ENCODE results near the gene LENG9. TPM values are rescaled to one million over a fixed set of nuclear protein-coding genes. Genes with fewer than 3 reads are reported as not detected.
"Not testable (repeated sequence)": the region's sequence is repeated elsewhere in the genome, so short reads cannot be mapped to it uniquely, and the experiment has no call there.

The LENG9 gene
- total and polyA plus RNA-seq, 2 experiments from 2014 or later = 7.6 TPM; not detected in 1

- no peaks in the 10 kb centered on the region for H3K36me3 ChIP-seq
- no peak within 1 kb of the TSS for H3K27ac ChIP-seq
- no peaks in the 10 kb centered on the region for H3K9me3 ChIP-seq (ENCODE audit: low read depth)
- no peak for TF ChIP-seq CTCF (IDR thresholded peaks at IDR 0.05; ENCODE audit: low read depth, low read length)
- H3K4me1 ChIP-seq (ENCODE audit: low read depth) = no peaks in the 10 kb centered on the region
- H3K4me3 ChIP-seq = no peak within 1 kb of the TSS
- DNase-seq (ENCODE audit: low read depth in 1 of 2, low spot score in 1 of 2) = no peak
- H3K27me3 ChIP-seq = no peaks in the 10 kb centered on the region
Measured at GRCh38 chr19:54502518-54503048, 39.0 kb upstream of the LENG9 start, which contains the start of gene LAIR2. TSS of gene LAIR2 (plus strand) at chr19:54502831. CDS start at chr19:54502919, 88 bp downstream.

GRCh38 chr19:54498451-54498772 is 34.8 kb upstream of the LENG9 start:
- not testable (repeated sequence) for H3K36me3 ChIP-seq; H3K4me1 ChIP-seq (ENCODE audit: low read depth); H3K27ac ChIP-seq; H3K9me3 ChIP-seq (ENCODE audit: low read depth); H3K27me3 ChIP-seq; DNase-seq (ENCODE audit: low read depth in 1 of 2, low spot score in 1 of 2); H3K4me3 ChIP-seq

GRCh38 chr19:54497747-54498450 is 34.3 kb upstream of the LENG9 start:
- not testable (repeated sequence) for H3K4me3 ChIP-seq; H3K4me1 ChIP-seq (ENCODE audit: low read depth); H3K27me3 ChIP-seq; H3K36me3 ChIP-seq; H3K27ac ChIP-seq; DNase-seq (ENCODE audit: low read depth in 1 of 2, low spot score in 1 of 2); H3K9me3 ChIP-seq (ENCODE audit: low read depth)

GRCh38 chr19:54495284-54495683 is 31.7 kb upstream of the LENG9 start:
- DNase-seq (ENCODE audit: low read depth in 1 of 2, low spot score in 1 of 2); H3K27me3 ChIP-seq; H3K4me3 ChIP-seq; H3K36me3 ChIP-seq; H3K27ac ChIP-seq; H3K4me1 ChIP-seq (ENCODE audit: low read depth); H3K9me3 ChIP-seq (ENCODE audit: low read depth): not testable (repeated sequence)

GRCh38 chr19:54493967-54494585 is 30.5 kb upstream of the LENG9 start:
- no peak for DNase-seq (ENCODE audit: low read depth in 1 of 2, low spot score in 1 of 2)
- H3K4me3 ChIP-seq = no peak overlapping the region
- no peaks in the 10 kb centered on the region for H3K36me3 ChIP-seq
- TF ChIP-seq CTCF (IDR thresholded peaks at IDR 0.05; ENCODE audit: low read depth, low read length) = no peak
- no peaks in the 10 kb centered on the region for H3K27me3 ChIP-seq
- H3K27ac ChIP-seq = no peak overlapping the region
- no peaks in the 10 kb centered on the region for H3K4me1 ChIP-seq (ENCODE audit: low read depth)
- no peaks in the 10 kb centered on the region for H3K9me3 ChIP-seq (ENCODE audit: low read depth)

GRCh38 chr19:54493056-54493455 is 29.5 kb upstream of the LENG9 start:
- DNase-seq (ENCODE audit: low read depth in 1 of 2, low spot score in 1 of 2); H3K27ac ChIP-seq; H3K9me3 ChIP-seq (ENCODE audit: low read depth): not testable (repeated sequence)

GRCh38 chr19:54492568-54492967 is 29.0 kb upstream of the LENG9 start:
- no peaks in the 10 kb centered on the region for H3K9me3 ChIP-seq (ENCODE audit: low read depth)
- no peak overlapping the region for H3K4me3 ChIP-seq

More at GRCh38 chr19:54493056-54493455, 29.5 kb upstream of the LENG9 start:
- H3K36me3 ChIP-seq; H3K4me1 ChIP-seq (ENCODE audit: low read depth); H3K27me3 ChIP-seq; H3K4me3 ChIP-seq: not testable (repeated sequence)

More at GRCh38 chr19:54492568-54492967, 29.0 kb upstream of the LENG9 start:
- no peaks in the 10 kb centered on the region for H3K36me3 ChIP-seq
- DNase-seq (ENCODE audit: low read depth in 1 of 2, low spot score in 1 of 2) = no peak
- no peak overlapping the region for H3K27ac ChIP-seq
- no peaks in the 10 kb centered on the region for H3K27me3 ChIP-seq
- no peaks in the 10 kb centered on the region for H3K4me1 ChIP-seq (ENCODE audit: low read depth)
- TF ChIP-seq CTCF (IDR thresholded peaks at IDR 0.05; ENCODE audit: low read depth, low read length) = no peak
